H1 (cell line): ENCODE measurements around the gene PPP1R15B. TPM values are rescaled to one million over a fixed set of nuclear protein-coding genes. Genes with fewer than 3 reads are reported as not detected.

Source experiments
- CTCF ChIA-PET: fragments of 300-600 bp; sonication (Branson Sonifier 250); formaldehyde crosslinking; loops from one replicate; lab custom pipeline; 2021; ENCODE audit not compliant: partially characterized antibody; lab: Charles Lee
- POLR2A ChIA-PET: fragments of 300-600 bp; sonication (Branson Sonifier 250); formaldehyde crosslinking; loops from one replicate; lab custom pipeline; 2021; ENCODE audit warnings: inconsistent platforms; ENCODE audit not compliant: partially characterized antibody; lab: Charles Lee
- DNase-seq, 2 experiments: peaks; one replicate each; pipeline versions ENCODE4 v3.0.0 to v3.0.0-alpha.2; 2010 to 2022; ENCODE audit warnings: low spot score in 2 of 2, low read depth in 1 of 2, mixed read lengths in 1 of 2
- FAIRE-seq: peaks from 2 replicates; lab custom pipeline; 2011; peaks lifted over from hg19 to GRCh38; lab: Jason Lieb, UNC
- H2AFZ ChIP-seq: 2 replicates; pipeline ENCODE4 v1.8.1; 2012; ENCODE audit warnings: low read length, inconsistent platforms
- H2AK5ac ChIP-seq: 2 replicates; pipeline ENCODE4 v1.6.1; 2013; ENCODE audit warnings: low read depth, low read length
- H2BK120ac ChIP-seq: replicated peaks from 2 replicates; pipeline ENCODE3; 2013; ENCODE audit warnings: low read depth, low read length, inconsistent platforms
- H2BK12ac ChIP-seq: 2 replicates; pipeline ENCODE4 v1.6.1; 2013; ENCODE audit warnings: low read depth, low read length
- H2BK15ac ChIP-seq: 2 replicates; pipeline ENCODE4 v1.6.1; 2013; ENCODE audit warnings: low read length
- H2BK20ac ChIP-seq: 2 replicates; pipeline ENCODE4 v1.6.1; 2013; ENCODE audit warnings: low read length
- H2BK5ac ChIP-seq: 2 replicates; pipeline ENCODE4 v1.6.1; 2013; ENCODE audit warnings: low read depth, low read length
- H3K14ac ChIP-seq: 2 replicates; pipeline ENCODE4 v1.6.1; 2013; ENCODE audit warnings: inconsistent platforms; ENCODE audit not compliant: insufficient read length
- H3K18ac ChIP-seq: 2 replicates; pipeline ENCODE4 v1.6.1; 2013; ENCODE audit warnings: low read length; ENCODE audit errors: extremely low read depth
- H3K23ac ChIP-seq: 2 replicates; pipeline ENCODE4 v1.6.1; 2013; ENCODE audit warnings: inconsistent platforms; ENCODE audit not compliant: insufficient read length
- H3K23me2 ChIP-seq: 2 replicates; pipeline ENCODE4 v1.6.1; 2013; ENCODE audit warnings: low read depth, low read length
- H3K27ac ChIP-seq: 2 replicates; pipeline ENCODE4 v1.6.1; 2011; ENCODE audit warnings: low read depth, low read length, inconsistent platforms
- H3K27me3 ChIP-seq, 4 experiments: replicated peaks in 1 of 4; 1 replicate in 1 of 4; 2 replicates in 3 of 4; pipeline versions ENCODE4 v1.6.1 to v1.8.1; 2011 to 2013; ENCODE audit warnings: low read length in 3 of 4, mild to moderate bottlenecking in 3 of 4, inconsistent platforms in 2 of 4, mixed read lengths in 2 of 4, moderate library complexity in 1 of 4; ENCODE audit not compliant: control insufficient read depth in 3 of 4, insufficient read depth in 3 of 4; ENCODE audit errors: extremely low read depth in 1 of 4
- H3K36me3 ChIP-seq, 4 experiments: 2 replicates each; pipeline versions ENCODE4 v1.6.1 to v1.8.1; 2011 to 2013; ENCODE audit warnings: mild to moderate bottlenecking in 4 of 4, low read length in 3 of 4, moderate library complexity in 2 of 4, control low read depth in 1 of 4, inconsistent platforms in 1 of 4; ENCODE audit not compliant: insufficient read depth in 4 of 4, control insufficient read depth in 2 of 4
- H3K4ac ChIP-seq: replicated peaks from 2 replicates; pipeline ENCODE3; 2013; ENCODE audit warnings: low read length, low read depth, mixed read lengths, inconsistent platforms; ENCODE audit not compliant: insufficient read length
- H3K4me1 ChIP-seq, 4 experiments: replicated peaks in 1 of 4; 1 replicate in 1 of 4; 2 replicates in 3 of 4; pipeline versions ENCODE4 v1.6.1 to v1.8.1; 2011 to 2013; ENCODE audit warnings: low read length in 3 of 4, inconsistent platforms in 2 of 4, mixed read lengths in 1 of 4; ENCODE audit not compliant: insufficient read depth in 4 of 4, control insufficient read depth in 3 of 4
- H3K4me2 ChIP-seq, 2 experiments: 2 replicates each; pipeline versions ENCODE4 v1.6.1 to v1.8.1; 2011 to 2013; ENCODE audit warnings: low read depth in 2 of 2, low read length in 2 of 2, control low read depth in 1 of 2, inconsistent platforms in 1 of 2, mild to moderate bottlenecking in 1 of 2; ENCODE audit not compliant: insufficient read depth in 1 of 2
- H3K4me3 ChIP-seq, 4 experiments: fragments of 200-600, 300-600 bp in 1 of 4; sonication (generic), shearing (Covaris generic), sonication (Bioruptor Twin) in 1 of 4; 2 replicates each; pipeline versions ENCODE4 v1.5.1 to v1.8.1; 2011 to 2016; ENCODE audit warnings: low read length in 4 of 4, low read depth in 3 of 4, control low read depth in 2 of 4, inconsistent platforms in 2 of 4, mild to moderate bottlenecking in 2 of 4, mixed read lengths in 1 of 4, moderate library complexity in 1 of 4; ENCODE audit not compliant: insufficient read depth in 2 of 4; ENCODE audit errors: extremely low read depth in 1 of 4
- H3K56ac ChIP-seq: replicated peaks from 2 replicates; pipeline ENCODE3; 2013; ENCODE audit warnings: low read depth, mild to moderate bottlenecking, mixed read lengths, low read length, inconsistent platforms; ENCODE audit not compliant: insufficient read length
- H3K79me1 ChIP-seq: 2 replicates; pipeline ENCODE4 v1.6.1; 2013; ENCODE audit warnings: low read depth, low read length, control low read depth
- H3K79me2 ChIP-seq, 2 experiments: 2 replicates each; pipeline versions ENCODE4 v1.6.1 to v1.8.1; 2012 to 2013; ENCODE audit warnings: low read length in 2 of 2, mild to moderate bottlenecking in 2 of 2, inconsistent platforms in 1 of 2; ENCODE audit not compliant: insufficient read depth in 2 of 2, control insufficient read depth in 1 of 2
- H3K9ac ChIP-seq, 4 experiments: replicated peaks in 1 of 4; 1 replicate in 1 of 4; 2 replicates in 3 of 4; pipeline versions ENCODE4 v1.6.1 to v1.8.1; 2011 to 2013; ENCODE audit warnings: low read depth in 3 of 4, low read length in 3 of 4, control low read depth in 2 of 4, mild to moderate bottlenecking in 2 of 4, moderate library complexity in 2 of 4, inconsistent platforms in 1 of 4; ENCODE audit errors: extremely low read depth in 1 of 4
- H3K9me3 ChIP-seq, 2 experiments: 2 replicates each; pipeline versions ENCODE4 v1.6.1 to v1.8.1; 2012 to 2013; ENCODE audit warnings: mild to moderate bottlenecking in 2 of 2, moderate library complexity in 2 of 2, control low read depth in 1 of 2, inconsistent platforms in 1 of 2, low read depth in 1 of 2, low read length in 1 of 2, mixed read lengths in 1 of 2; ENCODE audit not compliant: insufficient read depth in 2 of 2
- H4K20me1 ChIP-seq, 2 experiments: replicated peaks in 1 of 2; 2 replicates each; pipeline versions ENCODE3 to v1.8.1; 2011 to 2013; ENCODE audit warnings: inconsistent platforms in 2 of 2, low read length in 2 of 2, mild to moderate bottlenecking in 1 of 2; ENCODE audit not compliant: insufficient read depth in 2 of 2, control insufficient read depth in 1 of 2
- H4K5ac ChIP-seq: 2 replicates; pipeline ENCODE4 v1.6.1; 2013; ENCODE audit warnings: low read length, low read depth, mixed read lengths, inconsistent platforms; ENCODE audit not compliant: insufficient read length
- H4K8ac ChIP-seq: 2 replicates; pipeline ENCODE4 v1.8.0; 2013; ENCODE audit warnings: mild to moderate bottlenecking, moderate library complexity, low read length, inconsistent platforms; ENCODE audit not compliant: insufficient read depth; ENCODE audit errors: extremely low read depth
- H4K91ac ChIP-seq: replicated peaks from 2 replicates; pipeline ENCODE3; 2013; ENCODE audit warnings: low read length, mixed read lengths, inconsistent platforms; ENCODE audit not compliant: insufficient read length
- ASH2L ChIP-seq: fragments of 200-600, 300-600 bp; sonication (generic); IDR thresholded peaks from one replicate; pipeline ENCODE4 v1.7.1; 2017; ENCODE audit warnings: low read length
- CBX8 ChIP-seq: fragments of 300-800, 300-1000 bp; sonication (generic); IDR thresholded peaks from 2 replicates; pipeline ENCODE4 v1.7.1; 2016; ENCODE audit warnings: low read depth, low read length, borderline replicate concordance
- CTBP2 ChIP-seq: IDR thresholded peaks from 2 replicates; pipeline ENCODE4 v1.7.0; 2011; ENCODE audit warnings: borderline replicate concordance, mild to moderate bottlenecking, moderate library complexity, mixed read lengths, low read length; ENCODE audit not compliant: insufficient read depth, insufficient read length
- EGR1 ChIP-seq: IDR thresholded peaks from 2 replicates; pipeline ENCODE4 v1.6.1; 2011; ENCODE audit warnings: low read depth, low read length, borderline replicate concordance
- FOSL1 ChIP-seq: IDR thresholded peaks from 2 replicates; pipeline ENCODE4 v1.6.1; 2011; ENCODE audit warnings: mild to moderate bottlenecking, low read depth, low read length, moderate library complexity; ENCODE audit not compliant: insufficient read depth
- PHF8 ChIP-seq: fragments of 200-600 bp; sonication (generic); conservative IDR thresholded peaks from 2 replicates; pipeline ENCODE4 v1.7.1; 2012; ENCODE audit warnings: low read depth, mild to moderate bottlenecking, inconsistent platforms, low read length, moderate library complexity
- RNF2 ChIP-seq: fragments of 200-900, 300-1000 bp; sonication (generic); IDR thresholded peaks from 2 replicates; pipeline ENCODE4 v1.7.1; 2016; ENCODE audit warnings: borderline replicate concordance, low read depth, mild to moderate bottlenecking, antibody characterized with exemption, low read length; ENCODE audit not compliant: poor library complexity, severe bottlenecking; ENCODE audit errors: missing control alignments
- SAP30 ChIP-seq: fragments of 300-600 bp; sonication (generic); IDR thresholded peaks from 2 replicates; pipeline ENCODE4 v1.7.1; 2012; ENCODE audit warnings: low read length, moderate library complexity, mild to moderate bottlenecking, inconsistent platforms; ENCODE audit not compliant: insufficient read depth, insufficient replicate concordance
- SUZ12 ChIP-seq: fragments of 200-600 bp; sonication (generic); IDR thresholded peaks from 2 replicates; pipeline ENCODE4 v1.6.1; 2012; ENCODE audit warnings: mild to moderate bottlenecking, inconsistent platforms, low read length, moderate library complexity, mixed read lengths
- TBP ChIP-seq: IDR thresholded peaks from 2 replicates; pipeline ENCODE4 v1.6.1; 2011; ENCODE audit warnings: low read depth, low read length, improper control_type of control experiment
- TEAD4 ChIP-seq: IDR thresholded peaks from 2 replicates; pipeline ENCODE4 v1.6.1; 2012; ENCODE audit warnings: low read depth, low read length, inconsistent platforms, mixed read lengths
- WGBS, 2 experiments: shearing (Covaris generic) in 1 of 2; methylation state at CpG; one replicate each; pipeline versions ENCODE4 v1.1.6 to v1.1.7; 2013 to 2015; ENCODE audit warnings: low lambda C conversion rate in 2 of 2, mixed read lengths in 2 of 2, inconsistent platforms in 1 of 2, low coverage in 1 of 2, missing lambda C conversion rate in 1 of 2; ENCODE audit not compliant: insufficient replicate concordance in 2 of 2, insufficient coverage in 1 of 2, insufficient read length in 1 of 2; ENCODE audit errors: extremely low coverage in 1 of 2, missing lambda C conversion rate in 1 of 2; 5-methylcytosine and 5-hydroxymethylcytosine counted together
- polyA plus RNA-seq, 7 experiments: library from polyadenylated mRNA; depleted of rRNA in 3 of 7; stranded (reverse) in 5 of 7; unstranded in 2 of 7; fragments of >200 nt in 5 of 7; fragments of 200-250 nt in 2 of 7; gene quantifications; 1 replicate in 5 of 7; 2 replicates in 1 of 7; 4 replicates in 1 of 7; pipeline versions ENCODE4 v1.2.1 to v1.2.3, GENCODE V29; 2011 to 2013; ENCODE audit warnings: missing spikeins in 2 of 7, mixed read lengths in 2 of 7
- total RNA-seq: library from RNA; stranded (reverse); fragmentation: NEBNext Ultra II Directional; extraction: Animal tissue kit (Norgen Biotek cat#: 25700); gene quantifications from 2 replicates; pipeline ENCODE4 v1.2.1, GENCODE V29; 2021
- TF ChIP-seq, protein P1 (sequence below): IDR thresholded peaks from 2 replicates; pipeline ENCODE4 v1.6.1; 2012; ENCODE audit warnings: inconsistent platforms

The PPP1R15B gene
- total and polyA plus RNA-seq, 2 of the 8 experiments (the other 6 are each of a cell fraction or from before 2014, with no cell fraction given): 14.4 to 72.2 TPM

DNA sequence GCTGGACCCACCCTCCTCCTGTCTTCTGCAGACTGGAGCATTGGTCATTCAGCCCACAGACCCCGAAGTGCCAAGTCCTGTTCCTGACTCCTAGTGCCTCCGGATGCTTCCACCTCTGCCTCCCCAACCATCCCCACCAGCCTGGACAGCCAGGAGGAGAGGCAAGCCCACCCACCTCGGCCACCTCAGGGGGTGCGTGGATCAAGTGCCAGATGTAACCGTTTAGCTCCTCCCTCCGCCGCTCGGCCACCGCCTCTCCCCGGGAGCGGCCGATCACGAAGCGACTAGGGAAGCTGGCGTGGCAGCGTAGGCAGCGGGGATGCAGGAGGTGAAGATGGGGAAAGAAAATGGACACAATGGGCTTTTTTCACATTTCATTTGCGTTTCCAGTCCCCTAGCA is 18.1 kb upstream of the PPP1R15B start:
- WGBS, 2 experiments: 93% methylated on average over 17 of the region's 18 CpGs; no CpG with 5 or more reads in 1 of the 2 experiments
- Histone ChIP-seq H3K79me2 (no peaks in the 10 kb centered on the region), H3K14ac (no peak overlapping the region), H2BK5ac (peak overlapping the region; percentile 56; the same call in 1 of the 2 replicates), H3K23ac (no peak overlapping the region), H2BK120ac (no peak overlapping the region), H3K27me3 (no peaks in the 10 kb centered on the region), H3K36me3 (peaks cover 2 to 13% (median 7%) of the 10 kb centered on the region in 4 experiments; a peak in 5 of 8 replicates), H4K91ac (no peak overlapping the region), H3K4ac (no peak overlapping the region), H3K9ac (no peak overlapping the region), H3K27ac (no peak overlapping the region), H4K8ac (peak overlapping the region; percentile 14; the same call in 1 of the 2 replicates), H3K4me2 (no peak overlapping the region), H2BK20ac (no peak overlapping the region), H3K9me3 (no peaks in the 10 kb centered on the region), H2BK12ac (no peak overlapping the region), H3K4me1 (0 out of 7 replicates have a peak, but pooled peaks cover 0 to 2% (median 0%) of the 10 kb centered on the region in 4 experiments), H2BK15ac (no peak overlapping the region), H3K4me3 (no peak overlapping the region), H3K79me1 (no peaks in the 10 kb centered on the region), H3K56ac (no peak overlapping the region), H2AFZ (no peak overlapping the region), H3K23me2 (no peaks in the 10 kb centered on the region; the same call in 1 of the 2 replicates), H4K5ac (no peak overlapping the region), H4K20me1 (peaks cover 3 to 4% of the 10 kb centered on the region in 2 experiments), H3K18ac (no peak overlapping the region), H2AK5ac (no peak overlapping the region)
- POLR2A ChIA-PET: interaction anchor here (1.5 kb wide), 1 partner anchor 73 kb away, joined by 5 read pairs; no protein-coding TSS in a partner anchor
- no peak for DNase-seq
- CTCF ChIA-PET: interaction anchor here (0.6 to 47.3 kb wide), 11 partner anchors 10 to 377 kb away, joined by 3 to 2124 read pairs (median 10); partner anchors contain the start of genes MDM4 and PIK3C2B
- FAIRE-seq: no peak
- TF ChIP-seq SUZ12: no peak
- no peak for TF ChIP-seq PHF8
- TF ChIP-seq FOSL1: no peak
- TF ChIP-seq EGR1: no peak
- no peak for TF ChIP-seq SAP30
- no peak for TF ChIP-seq TEAD4
- no peak for TF ChIP-seq TBP
- TF ChIP-seq CBX8: no peak
- TF ChIP-seq CTBP2: no peak
- TF ChIP-seq ASH2L: no peak
- TF ChIP-seq RNF2: no peak
- TF ChIP-seq, protein P1, sequence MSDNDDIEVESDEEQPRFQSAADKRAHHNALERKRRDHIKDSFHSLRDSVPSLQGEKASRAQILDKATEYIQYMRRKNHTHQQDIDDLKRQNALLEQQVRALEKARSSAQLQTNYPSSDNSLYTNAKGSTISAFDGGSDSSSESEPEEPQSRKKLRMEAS: no peak
